GM12878 (cell line): ENCODE measurements around the gene WDR31. TPM values are rescaled to one million over a fixed set of nuclear protein-coding genes. Genes with fewer than 3 reads are reported as not detected.
A peak's percentile ranks its signal among the peaks of the same experiment; 100 is the strongest.

Source experiments
- ATAC-seq: fragments of 200-7000 bp; cut with Tn5 transposase; 3 replicates; pipeline ENCODE4 v1.9.1; 2020; ENCODE audit warnings: mild to moderate bottlenecking, moderate library complexity
- BruUV-seq: library from RNA; stranded (reverse); fragments of 400-500 nt; replicated peaks from 2 replicates; lab custom pipeline; 2021; lab: Mats Ljungman, UMichigan
- CTCF ChIA-PET: fragments of 300-600 bp; sonication (Branson Sonifier 250); formaldehyde crosslinking; extraction: SDS; loops from one replicate; lab custom pipeline; 2021; ENCODE audit warnings: inconsistent platforms; lab: Yijun Ruan, JAX
- POLR2A ChIA-PET: fragments of 350-600 bp; formaldehyde crosslinking; extraction: SDS; loops from one replicate; lab custom pipeline; 2021; ENCODE audit warnings: inconsistent platforms; lab: Charles Lee
- RAD21 ChIA-PET: fragments of 300-600 bp; sonication (Branson Sonifier 250); formaldehyde crosslinking; loops from one replicate; lab custom pipeline; 2023; ENCODE audit warnings: antibody characterized with exemption; ENCODE audit not compliant: unreplicated experiment; lab: Charles Lee
- SMC1A ChIA-PET: fragments of 300-600 bp; sonication (Branson Sonifier 250); formaldehyde crosslinking; loops from one replicate; lab custom pipeline; 2023; ENCODE audit not compliant: unreplicated experiment, uncharacterized antibody; lab: Charles Lee
- DNase-seq: peaks from one replicate; pipeline ENCODE4 v3.0.0-alpha.2; 2011; ENCODE audit warnings: low read depth, low spot score
- FAIRE-seq: peaks from 3 replicates; lab custom pipeline; 2011; peaks lifted over from hg19 to GRCh38; lab: Jason Lieb, UNC
- H2AFZ ChIP-seq: 2 replicates; pipeline ENCODE4 v1.6.0; 2011; ENCODE audit warnings: low read depth, low read length, control low read depth; ENCODE audit not compliant: control insufficient read depth
- H3K27ac ChIP-seq: 2 replicates; pipeline ENCODE4 v1.5.1; 2011; ENCODE audit warnings: control low read depth; ENCODE audit not compliant: control insufficient read depth, insufficient read depth
- H3K27me3 ChIP-seq, 2 experiments: replicated peaks in 1 of 2; 2 replicates each; pipeline versions ENCODE4 v1.6.0 to v1.6.1; 2011; ENCODE audit warnings: low read length in 1 of 2; ENCODE audit not compliant: control insufficient read depth in 2 of 2, insufficient read depth in 2 of 2
- H3K36me3 ChIP-seq, 2 experiments: 2 replicates each; pipeline ENCODE4 v1.5.1; 2011; ENCODE audit warnings: low read length in 1 of 2; ENCODE audit not compliant: control insufficient read depth in 2 of 2, insufficient read depth in 2 of 2
- H3K4me1 ChIP-seq: 2 replicates; pipeline ENCODE4 v1.6.1; 2011; ENCODE audit warnings: mild to moderate bottlenecking, low read length, moderate library complexity, mixed read lengths; ENCODE audit not compliant: control insufficient read depth, insufficient read depth
- H3K4me2 ChIP-seq: 2 replicates; pipeline ENCODE4 v1.6.0; 2011; ENCODE audit warnings: control low read depth; ENCODE audit not compliant: control insufficient read depth, insufficient read depth
- H3K4me3 ChIP-seq: fragments of 200-600 bp; sonication (generic); 2 replicates; pipeline ENCODE4 v1.5.1; 2016
- H3K79me2 ChIP-seq: 2 replicates; pipeline ENCODE4 v1.6.0; 2011; ENCODE audit warnings: low read length; ENCODE audit not compliant: control insufficient read depth, insufficient read depth
- H3K9ac ChIP-seq: 2 replicates; pipeline ENCODE4 v1.8.0; 2011; ENCODE audit warnings: low read length, control low read depth, mixed read lengths; ENCODE audit not compliant: control insufficient read depth, insufficient read depth
- H3K9me3 ChIP-seq: replicated peaks from 3 replicates; pipeline ENCODE4 v1.5.1; 2011; ENCODE audit warnings: mild to moderate bottlenecking, low read length; ENCODE audit not compliant: control insufficient read depth, insufficient read depth
- H4K20me1 ChIP-seq: 2 replicates; pipeline ENCODE4 v1.6.0; 2011; ENCODE audit not compliant: control insufficient read depth, insufficient read depth
- BACH1 ChIP-seq: fragments of 450-650 bp; IDR thresholded peaks from 2 replicates; pipeline ENCODE4 v1.6.1; 2017; ENCODE audit warnings: mild to moderate bottlenecking, borderline replicate concordance
- CHD2 ChIP-seq: IDR thresholded peaks from 2 replicates; pipeline ENCODE4 v1.6.1; 2011; ENCODE audit warnings: low read depth, low read length, improper control_type of control experiment, borderline replicate concordance
- IKZF1 ChIP-seq: fragments of 450-650 bp; conservative IDR thresholded peaks from 2 replicates; pipeline ENCODE4 v1.6.1; 2017; ENCODE audit warnings: antibody characterized with exemption, mild to moderate bottlenecking
- MLLT1 ChIP-seq: fragments of 450-650 bp; IDR thresholded peaks from 2 replicates; pipeline ENCODE4 v1.6.1; 2016; ENCODE audit warnings: mild to moderate bottlenecking
- MYC ChIP-seq: IDR thresholded peaks from 2 replicates; pipeline ENCODE4 v1.6.1; 2011; ENCODE audit warnings: mild to moderate bottlenecking, low read length, moderate library complexity, inconsistent platforms; ENCODE audit not compliant: insufficient read depth, insufficient replicate concordance, insufficient read length, severe bottlenecking
- NFIC ChIP-seq: IDR thresholded peaks from 2 replicates; pipeline ENCODE4 v1.6.1; 2012; ENCODE audit warnings: low read depth, mild to moderate bottlenecking, inconsistent platforms, low read length, moderate library complexity
- PAX5 ChIP-seq: IDR thresholded peaks from 2 replicates; pipeline ENCODE4 v1.6.1; 2011; ENCODE audit warnings: low read depth, low read length, borderline replicate concordance
- PML ChIP-seq: IDR thresholded peaks from 2 replicates; pipeline ENCODE4 v1.6.1; 2012; ENCODE audit warnings: low read length, inconsistent platforms
- POLR2AphosphoS2 ChIP-seq: IDR thresholded peaks from 2 replicates; pipeline ENCODE4 v1.6.1; 2011; ENCODE audit warnings: low read depth, mild to moderate bottlenecking, low read length, improper control_type of control experiment, moderate library complexity
- POLR2AphosphoS5 ChIP-seq: IDR thresholded peaks from 2 replicates; pipeline ENCODE4 v1.6.1; 2011; ENCODE audit warnings: mild to moderate bottlenecking, low read length, inconsistent platforms
- RAD51 ChIP-seq: fragments of 450-650 bp; IDR thresholded peaks from 2 replicates; pipeline ENCODE4 v1.6.1; 2016; ENCODE audit warnings: moderate library complexity, mild to moderate bottlenecking, inconsistent platforms
- RFX5 ChIP-seq: IDR thresholded peaks from 2 replicates; pipeline ENCODE4 v1.6.1; 2011; ENCODE audit warnings: low read depth, low read length, improper control_type of control experiment
- TBL1XR1 ChIP-seq: IDR thresholded peaks from 2 replicates; pipeline ENCODE4 v1.6.1; 2012; ENCODE audit warnings: low read depth, low read length, improper control_type of control experiment
- YY1 ChIP-seq: IDR thresholded peaks from 2 replicates; pipeline ENCODE4 v1.6.1; 2011; ENCODE audit warnings: low read depth, mild to moderate bottlenecking, low read length
- ZBTB4 ChIP-seq: fragments of 450-650 bp; formaldehyde crosslinking; IDR thresholded peaks from 2 replicates; pipeline ENCODE4 v1.4.0; 2022; ENCODE audit warnings: mild to moderate bottlenecking, moderate library complexity
- WGBS: methylation state at CpG from one replicate; pipeline ENCODE4 v1.1.6; 2016; ENCODE audit warnings: low lambda C conversion rate; ENCODE audit not compliant: insufficient replicate concordance, insufficient coverage; ENCODE audit errors: missing lambda C conversion rate; 5-methylcytosine and 5-hydroxymethylcytosine counted together
- in situ Hi-C: fragments of 300-500 bp; cut with MboI; formaldehyde crosslinking; loops from 9 replicates; pipeline ENCODE4 v1.14.3; 2018; ENCODE audit warnings: mixed read lengths
- intact Hi-C: fragments of 100-400 bp; cut with micrococcal nuclease; formaldehyde crosslinking; loops from one replicate; pipeline ENCODE4 v1.14.2; 2022; ENCODE audit not compliant: unreplicated experiment
- polyA plus RNA-seq, 11 experiments: library from polyadenylated mRNA; depleted of rRNA in 4 of 11; unstranded in 6 of 11; stranded (reverse) in 5 of 11; fragments of >200 nt; fragmentation: Nextera tagmentation in 4 of 11; fragmentation: Illumina TruSeq in 1 of 11; extraction: Ambion mirVana in 4 of 11; extraction: Trizol in 1 of 11; gene quantifications; 1 replicate in 1 of 11; 2 replicates in 10 of 11; pipeline versions ENCODE4 v1.2.1 to v1.2.3, GENCODE V29; 2011 to 2016; ENCODE audit warnings: inconsistent platforms in 2 of 11, missing spikeins in 2 of 11, low read depth in 1 of 11
- total RNA-seq, 4 experiments: library from RNA; depleted of rRNA in 3 of 4; stranded (reverse); fragments of >200 nt in 3 of 4; fragmentation: Illumina TruSeq in 1 of 4; extraction: Trizol in 1 of 4; gene quantifications; 2 replicates each; pipeline versions ENCODE4 v1.2.1 to v1.2.3, GENCODE V29; 2013 to 2021

Gene WDR31
- total and polyA plus RNA-seq, 10 of the 15 experiments (the other 5 are each of a cell fraction or from before 2014, with no cell fraction given) = 0.26 to 1.7 (median 0.79) TPM

- no peak for TF ChIP-seq BACH1
- TF ChIP-seq POLR2AphosphoS5 = peak; percentile 75
- no peak for TF ChIP-seq NFIC
- no peak for TF ChIP-seq YY1
- 0 out of 2 replicates have a peak, but pooled peaks have one; percentile 28 for TF ChIP-seq CHD2
Measured at GRCh38 chr9:113376634-113377567, 36.8 kb upstream of the WDR31 start, which contains the start of gene HDHD3 (continued).

DNA sequence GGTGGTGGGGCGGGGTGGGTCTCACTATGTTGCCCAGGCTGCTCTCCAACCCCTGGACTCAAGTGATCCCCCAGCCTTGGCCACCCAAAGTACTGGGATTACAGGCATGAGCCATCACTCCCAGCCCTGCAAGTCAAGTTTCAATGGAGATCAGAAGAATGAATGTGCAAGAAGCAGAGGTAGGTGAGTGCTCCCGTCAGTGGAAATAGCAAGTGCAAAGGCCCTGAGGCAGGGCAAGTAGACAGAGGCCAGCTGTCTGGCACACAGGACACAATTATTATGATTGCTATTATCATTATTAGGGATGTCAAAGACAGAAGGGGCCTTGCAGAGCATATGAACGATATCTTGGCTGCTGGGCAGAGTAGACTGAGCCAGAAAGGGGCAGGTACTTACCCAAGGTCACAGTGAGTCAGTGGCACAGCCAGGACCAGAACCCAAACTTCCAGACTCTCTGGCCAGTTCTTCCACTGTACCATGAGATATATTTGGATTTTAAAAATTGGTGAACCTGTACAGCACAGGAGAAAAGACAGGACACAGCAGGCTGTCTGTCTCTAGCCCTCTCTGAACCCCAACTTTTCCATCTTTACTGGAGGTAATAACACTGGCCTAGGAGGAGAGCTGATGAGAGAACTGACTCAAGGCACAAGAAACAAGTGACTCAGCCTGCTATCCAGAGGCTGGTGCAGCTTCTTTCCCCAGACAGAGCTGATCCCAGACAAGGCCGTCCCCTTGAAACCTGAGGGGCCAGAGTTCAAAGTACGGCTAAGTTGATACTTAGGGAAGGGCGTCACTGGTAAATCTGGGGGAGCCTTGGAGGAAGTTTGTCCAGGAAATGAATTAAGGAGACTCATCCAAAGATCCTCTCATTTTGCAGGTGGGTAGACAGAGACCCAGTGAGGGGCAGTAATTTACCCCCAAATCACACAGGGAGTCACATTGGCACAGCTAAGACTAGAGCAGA, 35.3 kb upstream of the WDR31 start:
- CTCF ChIA-PET = interaction anchor here (0.8 to 1.2 kb wide), 2 partner anchors 8 to 31 kb away, joined by 4 read pairs; no protein-coding TSS in a partner anchor
- no TSS peak for BruUV-seq
- Histone ChIP-seq H3K4me2 (peak overlapping the region; percentile 74), H2AFZ (no peak overlapping the region), H3K27me3 (no peaks in the 10 kb centered on the region), H4K20me1 (no peaks in the 10 kb centered on the region), H3K27ac (no peak overlapping the region)
- FAIRE-seq (no peak), DNase-seq (no peak)
- TF ChIP-seq IKZF1 (no peak), PAX5 (no peak), RFX5 (no peak), ZBTB4 (CRISPR knock-in tag) (no peak), TBL1XR1 (no peak), RAD51 (no peak), POLR2AphosphoS2 (no peak), PML (no peak), MLLT1 (no peak), MYC (no peak)
- TF ChIP-seq, all 136 proteins: peak for 0
- no peak for ATAC-seq
- RAD21 ChIA-PET = interaction anchor here (2.0 kb wide), 1 partner anchor 26 kb away, joined by 6 read pairs; the partner anchor contains the start of gene ALAD
- POLR2A ChIA-PET = interaction anchor here (0.6 to 3.4 kb wide), 5 partner anchors 24 to 1431 kb away, joined by 3 to 12 read pairs (median 3); partner anchors contain the start of gene ALAD
- Histone ChIP-seq H3K4me3 (peak overlapping the region; percentile 77; the same call in 1 of the 2 replicates), H3K36me3 (peaks cover 5 to 7% of the 10 kb centered on the region in 2 experiments), H3K79me2 (peaks cover 5% of the 10 kb centered on the region), H3K9ac (peak overlapping the region; percentile 52; the same call in 1 of the 2 replicates), H3K4me1 (peaks cover 18% of the 10 kb centered on the region), H3K9me3 (no peaks in the 10 kb centered on the region)
- 95% methylated on average over 6 of the region's 6 CpGs for WGBS
- intact Hi-C loops (loop anchor here (2.0 kb wide), 1 partner anchor 25 kb away; the partner anchor contains the start of gene ALAD), in situ Hi-C loops (no loop called here)
- SMC1A ChIA-PET = interaction anchor here (0.6 to 0.9 kb wide), 2 partner anchors 11 to 26 kb away, joined by 3 read pairs; partner anchors contain the start of gene ALAD
